AG04449 (cell line): Measurements from ENCODE around the gene PTGIS.

ENCODE experiments used
- CTCF ChIA-PET: fragments of 350-600 bp; formaldehyde crosslinking; extraction: SDS; loops from one replicate; lab custom pipeline; 2021; ENCODE audit warnings: antibody characterized with exemption; lab: Yijun Ruan, JAX
- POLR2A ChIA-PET: fragments of 400-600, 350-600 bp; formaldehyde crosslinking; extraction: SDS; loops from one replicate; lab custom pipeline; 2020; ENCODE audit warnings: antibody characterized with exemption, inconsistent platforms; lab: Yijun Ruan, JAX
- DNase-seq: peaks from one replicate; pipeline ENCODE4 v3.0.0-alpha.2; 2010; ENCODE audit warnings: low read depth, low spot score
- H3K4me3 ChIP-seq: 2 replicates; pipeline ENCODE4 v1.5.1; 2011; ENCODE audit warnings: low read depth, mild to moderate bottlenecking, control low read depth, low read length
- TF ChIP-seq, protein P1 (sequence below): IDR thresholded peaks from one replicate; pipeline ENCODE4 v1.5.1; 2011; ENCODE audit warnings: mild to moderate bottlenecking, moderate library complexity, low read length, control low read depth, inconsistent platforms; ENCODE audit not compliant: insufficient read depth; ENCODE audit errors: missing control alignments

Gene PTGIS

GRCh38 chr20:49538950-49539349 lies 29.0 kb downstream of the PTGIS start:
- no peak overlapping the region for H3K4me3 ChIP-seq
- no peak for DNase-seq
- POLR2A ChIA-PET: no interaction called here
- TF ChIP-seq, protein P1, sequence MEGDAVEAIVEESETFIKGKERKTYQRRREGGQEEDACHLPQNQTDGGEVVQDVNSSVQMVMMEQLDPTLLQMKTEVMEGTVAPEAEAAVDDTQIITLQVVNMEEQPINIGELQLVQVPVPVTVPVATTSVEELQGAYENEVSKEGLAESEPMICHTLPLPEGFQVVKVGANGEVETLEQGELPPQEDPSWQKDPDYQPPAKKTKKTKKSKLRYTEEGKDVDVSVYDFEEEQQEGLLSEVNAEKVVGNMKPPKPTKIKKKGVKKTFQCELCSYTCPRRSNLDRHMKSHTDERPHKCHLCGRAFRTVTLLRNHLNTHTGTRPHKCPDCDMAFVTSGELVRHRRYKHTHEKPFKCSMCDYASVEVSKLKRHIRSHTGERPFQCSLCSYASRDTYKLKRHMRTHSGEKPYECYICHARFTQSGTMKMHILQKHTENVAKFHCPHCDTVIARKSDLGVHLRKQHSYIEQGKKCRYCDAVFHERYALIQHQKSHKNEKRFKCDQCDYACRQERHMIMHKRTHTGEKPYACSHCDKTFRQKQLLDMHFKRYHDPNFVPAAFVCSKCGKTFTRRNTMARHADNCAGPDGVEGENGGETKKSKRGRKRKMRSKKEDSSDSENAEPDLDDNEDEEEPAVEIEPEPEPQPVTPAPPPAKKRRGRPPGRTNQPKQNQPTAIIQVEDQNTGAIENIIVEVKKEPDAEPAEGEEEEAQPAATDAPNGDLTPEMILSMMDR: no peak
- CTCF ChIA-PET: interaction anchor here (0.7 to 13.4 kb wide), 13 partner anchors 12 to 375 kb away, joined by 3 to 626 read pairs (median 5); no protein-coding TSS in a partner anchor

- ChIA-PET CTCF (interaction anchor here (0.7 to 3.1 kb wide), 33 partner anchors 8 to 312 kb away, joined by 3 to 144 read pairs (median 4); no protein-coding TSS in a partner anchor), POLR2A (no interaction called here)
- no peak for DNase-seq
These were observed 33.7 kb downstream of the PTGIS start for GRCh38 chr20:49534255-49534712.

GRCh38 chr20:49532285-49532946 lies 35.5 kb downstream of the PTGIS start:
- TF ChIP-seq, protein P1: no peak
- POLR2A ChIA-PET: no interaction called here
- CTCF ChIA-PET: interaction anchor here (0.7 to 3.1 kb wide), 5 partner anchors 9 to 198 kb away, joined by 3 to 144 read pairs (median 11); no protein-coding TSS in a partner anchor
- DNase-seq: no peak
- no peak overlapping the region for H3K4me3 ChIP-seq

More at GRCh38 chr20:49534255-49534712, 33.7 kb downstream of the PTGIS start:
- H3K4me3 ChIP-seq: no peak overlapping the region
- TF ChIP-seq, protein P1: peak; percentile 74

DNA sequence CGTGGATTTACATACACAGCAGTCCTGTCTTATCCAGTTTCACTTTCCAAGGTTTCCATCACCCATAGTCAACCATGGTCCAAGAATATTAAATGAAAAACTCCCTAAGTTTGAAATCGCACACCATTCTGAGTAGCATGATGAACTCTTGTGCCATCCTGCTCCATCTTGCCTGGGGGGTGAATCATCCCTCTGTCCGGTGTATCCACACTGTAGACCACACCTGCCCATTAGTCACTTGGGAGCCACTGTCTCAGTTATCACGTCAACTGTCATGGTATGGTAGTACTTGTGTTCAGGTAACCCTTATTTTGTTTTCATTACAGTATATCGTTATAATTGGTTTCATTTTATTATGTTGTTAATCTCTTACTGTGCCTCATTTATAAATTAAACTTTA lies 38.5 kb downstream of the PTGIS start:
- DNase-seq: no peak
- no peak overlapping the region for H3K4me3 ChIP-seq
- TF ChIP-seq, protein P1: no peak
- ChIA-PET POLR2A (interaction anchor here (0.6 kb wide), 1 partner anchor 217 kb away, joined by 5 read pairs; no protein-coding TSS in a partner anchor), CTCF (interaction anchor here (1.2 kb wide), 1 partner anchor 186 kb away, joined by 3 read pairs; no protein-coding TSS in a partner anchor)

DNA sequence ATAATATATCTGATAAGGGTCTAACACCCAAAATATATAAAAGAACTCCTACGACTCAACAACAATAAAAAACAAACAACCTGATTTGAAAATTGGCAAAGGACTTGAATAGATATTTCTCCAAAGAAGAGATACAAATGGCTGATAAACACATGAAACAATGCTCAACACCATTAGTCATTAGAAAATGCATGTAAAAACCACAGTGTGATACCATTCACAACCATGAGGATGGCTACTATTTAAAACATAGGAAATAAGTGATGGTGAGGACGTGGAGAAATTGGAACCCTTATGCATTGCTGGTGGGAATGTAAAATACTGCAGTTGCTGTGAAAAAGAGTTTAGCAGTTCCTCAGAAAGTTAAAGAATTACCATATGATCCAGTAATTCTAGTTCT lies 41.4 kb downstream of the PTGIS start:
- ChIA-PET POLR2A (no interaction called here), CTCF (interaction anchor here (0.9 to 2.3 kb wide), 4 partner anchors 8 to 191 kb away, joined by 3 to 11 read pairs (median 8); no protein-coding TSS in a partner anchor)
- no peak for DNase-seq

More for the DNA sequence above, 41.4 kb downstream of the PTGIS start:
- TF ChIP-seq, protein P1: no peak
- H3K4me3 ChIP-seq: no peak overlapping the region
